ENCODE measurements around the gene SLC12A9.

DNA sequence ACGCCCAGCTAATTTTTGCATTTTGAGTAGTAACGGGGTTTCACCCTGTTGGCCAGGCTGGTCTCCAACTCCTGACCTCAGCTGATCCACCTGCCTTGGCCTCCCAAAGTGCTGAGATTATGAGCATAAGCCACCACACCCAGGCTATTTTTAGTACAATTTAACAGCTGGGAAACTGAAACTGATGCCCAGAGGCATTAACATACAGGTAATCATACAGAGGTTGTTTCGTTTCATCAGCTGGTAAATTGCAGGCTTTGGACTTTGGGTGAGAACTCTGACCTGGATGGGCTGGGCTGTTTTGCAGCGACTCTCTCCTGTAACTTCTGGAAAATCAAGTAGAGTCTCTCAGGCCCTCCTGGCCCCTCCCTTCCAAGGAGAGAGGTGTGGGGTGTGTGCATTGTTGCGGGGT is 49.4 kb downstream of the SLC12A9 start:
- TF ChIP-seq, protein P1, sequence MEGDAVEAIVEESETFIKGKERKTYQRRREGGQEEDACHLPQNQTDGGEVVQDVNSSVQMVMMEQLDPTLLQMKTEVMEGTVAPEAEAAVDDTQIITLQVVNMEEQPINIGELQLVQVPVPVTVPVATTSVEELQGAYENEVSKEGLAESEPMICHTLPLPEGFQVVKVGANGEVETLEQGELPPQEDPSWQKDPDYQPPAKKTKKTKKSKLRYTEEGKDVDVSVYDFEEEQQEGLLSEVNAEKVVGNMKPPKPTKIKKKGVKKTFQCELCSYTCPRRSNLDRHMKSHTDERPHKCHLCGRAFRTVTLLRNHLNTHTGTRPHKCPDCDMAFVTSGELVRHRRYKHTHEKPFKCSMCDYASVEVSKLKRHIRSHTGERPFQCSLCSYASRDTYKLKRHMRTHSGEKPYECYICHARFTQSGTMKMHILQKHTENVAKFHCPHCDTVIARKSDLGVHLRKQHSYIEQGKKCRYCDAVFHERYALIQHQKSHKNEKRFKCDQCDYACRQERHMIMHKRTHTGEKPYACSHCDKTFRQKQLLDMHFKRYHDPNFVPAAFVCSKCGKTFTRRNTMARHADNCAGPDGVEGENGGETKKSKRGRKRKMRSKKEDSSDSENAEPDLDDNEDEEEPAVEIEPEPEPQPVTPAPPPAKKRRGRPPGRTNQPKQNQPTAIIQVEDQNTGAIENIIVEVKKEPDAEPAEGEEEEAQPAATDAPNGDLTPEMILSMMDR (IDR thresholded peaks at IDR 0.05), result no peak
- TF ChIP-seq POLR2A (IDR thresholded peaks at IDR 0.05), result no peak
- TF ChIP-seq POLR2AphosphoS5 (IDR thresholded peaks at IDR 0.05), result no peak
- no peak for TF ChIP-seq EP300 (IDR thresholded peaks at IDR 0.05)
